Muscle layer of duodenum (tissue), 2 donors: ENCODE measurements around the gene ACTMAP.
"Not testable (repeated sequence)": the region's sequence is repeated elsewhere in the genome, so short reads cannot be mapped to it uniquely, and the experiment has no call there.

Source experiments
- H3K27ac ChIP-seq: one replicate; pipeline ENCODE4 v1.7.0; 2013; ENCODE audit warnings: mild to moderate bottlenecking, low read length
- H3K27me3 ChIP-seq: one replicate; pipeline ENCODE4 v1.7.0; 2013; ENCODE audit warnings: low read depth, mild to moderate bottlenecking, control low read depth, low read length
- H3K36me3 ChIP-seq, 2 donors: one replicate each; pipeline ENCODE4 v1.7.0; 2013; ENCODE audit warnings: low read length in 2 of 2, control low read depth in 1 of 2, mild to moderate bottlenecking in 1 of 2; ENCODE audit not compliant: insufficient read depth in 2 of 2, control insufficient read depth in 1 of 2
- H3K4me1 ChIP-seq, 2 donors: one replicate each; pipeline ENCODE4 v1.7.0; 2013; ENCODE audit warnings: low read length in 2 of 2, mild to moderate bottlenecking in 2 of 2, control low read depth in 1 of 2, moderate library complexity in 1 of 2; ENCODE audit not compliant: insufficient read depth in 2 of 2, control insufficient read depth in 1 of 2
- H3K4me3 ChIP-seq, 2 donors: one replicate each; pipeline ENCODE4 v1.7.0; 2013; ENCODE audit warnings: low read length in 2 of 2, low read depth in 1 of 2, mild to moderate bottlenecking in 1 of 2
- H3K9me3 ChIP-seq, 2 donors: one replicate each; pipeline ENCODE4 v1.7.0; 2013; ENCODE audit warnings: low read length in 2 of 2, control low read depth in 1 of 2, mild to moderate bottlenecking in 1 of 2; ENCODE audit not compliant: control insufficient read depth in 1 of 2
- donor health status: healthy.

ACTMAP gene

DNA sequence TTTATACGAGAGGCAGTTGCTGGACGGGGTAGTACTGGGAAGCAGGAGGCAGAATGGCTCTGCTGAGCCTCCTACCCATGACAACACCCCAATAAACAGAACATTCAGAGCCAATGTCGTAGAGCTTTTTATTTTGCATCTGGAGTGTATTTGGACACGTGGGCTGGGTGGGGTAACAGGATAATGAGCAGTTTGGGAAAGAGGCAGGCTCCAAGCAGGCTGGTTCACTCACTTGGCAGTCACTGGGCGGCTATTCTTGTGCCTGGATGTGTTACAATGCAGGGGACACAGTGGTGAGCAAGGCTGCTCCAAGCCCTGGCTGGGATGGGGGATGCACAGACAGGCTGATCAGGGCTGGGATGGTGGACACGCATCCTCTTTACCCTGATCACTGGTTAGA is 9.5 kb downstream of the ACTMAP start:
- peaks cover 0 to 9% of the 10 kb centered on the region in 2 donors for H3K4me1 ChIP-seq
- no peaks in the 10 kb centered on the region for H3K9me3 ChIP-seq
- no peak overlapping the region for H3K4me3 ChIP-seq
- no peaks in the 10 kb centered on the region for H3K27me3 ChIP-seq
- peaks cover 20 to 29% of the 10 kb centered on the region in 2 donors for H3K36me3 ChIP-seq
- H3K27ac ChIP-seq: no peak overlapping the region

DNA sequence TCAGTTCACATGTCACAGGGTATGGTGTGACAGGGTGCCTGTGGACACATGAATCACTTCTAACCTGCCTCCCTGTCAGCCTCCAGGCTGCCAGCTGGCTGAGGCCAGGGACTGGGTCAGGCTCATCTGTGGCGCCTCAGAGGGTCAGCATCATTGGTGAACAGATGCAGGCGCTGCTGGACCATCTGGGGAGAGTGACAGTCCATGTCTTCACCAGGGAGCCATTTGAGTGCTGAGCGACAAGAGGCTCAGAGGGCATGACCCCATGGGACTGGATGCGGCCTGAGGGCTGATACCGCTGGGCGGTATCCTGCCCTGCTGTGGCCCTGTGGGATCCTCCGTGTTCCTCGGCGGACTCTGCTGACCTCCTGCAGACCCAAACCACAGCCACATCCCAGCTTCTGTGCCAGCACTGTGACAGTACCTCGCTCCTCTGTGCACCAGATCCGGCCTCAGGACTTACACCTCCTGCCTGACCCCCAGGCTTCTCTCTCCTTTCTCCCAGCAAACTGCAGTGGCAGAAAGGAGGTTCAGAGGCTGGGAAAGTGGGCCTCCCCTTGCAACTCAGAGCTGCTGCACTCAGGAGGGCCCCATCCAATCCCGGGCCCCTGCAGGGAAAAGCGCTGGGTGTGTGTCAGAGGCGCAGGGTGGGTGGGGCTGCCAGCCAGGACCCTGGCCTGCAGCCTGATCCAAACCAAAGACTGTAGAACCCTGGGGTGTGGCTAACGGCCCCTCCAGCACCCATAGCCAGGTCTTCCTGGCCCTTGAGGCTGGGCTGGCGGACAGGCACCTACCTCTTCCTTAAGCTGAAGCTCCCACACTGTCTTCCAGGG is 10.2 kb downstream of the ACTMAP start:
- Histone ChIP-seq H3K27me3 (no peaks in the 10 kb centered on the region), H3K9me3 (no peaks in the 10 kb centered on the region), H3K4me1 (peaks cover 0 to 4% of the 10 kb centered on the region in 2 donors), H3K36me3 (peaks cover 27 to 35% of the 10 kb centered on the region in 2 donors), H3K27ac (no peak overlapping the region), H3K4me3 (no peak overlapping the region)

DNA sequence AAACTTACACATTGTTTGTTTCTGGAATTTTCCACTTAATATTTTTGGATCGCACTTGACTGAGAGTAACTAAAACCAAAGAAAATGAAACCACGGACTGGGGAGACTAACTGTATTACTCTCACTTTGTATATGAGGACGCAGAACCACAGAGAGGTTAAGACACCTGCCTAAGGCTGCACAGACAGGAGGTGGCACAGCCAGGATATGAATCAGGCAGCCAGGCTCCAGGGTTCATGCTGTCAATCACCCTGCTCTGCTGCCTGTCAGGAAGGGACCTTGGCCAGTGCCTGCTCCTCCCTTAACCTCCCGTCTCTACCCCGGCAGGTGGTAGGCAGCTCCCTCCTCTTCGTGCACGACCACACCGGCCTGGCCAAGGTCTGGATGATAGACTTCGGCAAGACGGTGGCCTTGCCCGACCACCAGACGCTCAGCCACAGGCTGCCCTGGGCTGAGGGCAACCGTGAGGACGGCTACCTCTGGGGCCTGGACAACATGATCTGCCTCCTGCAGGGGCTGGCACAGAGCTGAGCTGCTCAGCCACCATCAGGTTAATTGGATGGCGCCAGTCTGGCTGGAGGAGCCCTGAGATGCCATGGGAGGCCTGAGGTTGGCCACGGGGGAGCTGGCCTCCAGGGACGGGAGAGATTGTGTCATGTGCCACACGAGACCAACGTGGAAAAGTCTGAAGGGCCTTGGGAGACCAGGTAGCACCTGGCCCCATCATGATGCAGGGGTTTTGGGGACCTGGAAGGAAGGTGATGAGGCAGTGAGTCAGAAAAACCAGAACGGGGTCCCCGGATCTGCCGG is 11.0 kb downstream of the ACTMAP start:
- H3K27ac ChIP-seq: no peak overlapping the region
- peaks cover 0 to 4% of the 10 kb centered on the region in 2 donors for H3K4me1 ChIP-seq
- no peaks in the 10 kb centered on the region for H3K9me3 ChIP-seq
- no peak overlapping the region for H3K4me3 ChIP-seq
- H3K36me3 ChIP-seq: peaks cover 30 to 44% of the 10 kb centered on the region in 2 donors
- H3K27me3 ChIP-seq: no peaks in the 10 kb centered on the region

DNA sequence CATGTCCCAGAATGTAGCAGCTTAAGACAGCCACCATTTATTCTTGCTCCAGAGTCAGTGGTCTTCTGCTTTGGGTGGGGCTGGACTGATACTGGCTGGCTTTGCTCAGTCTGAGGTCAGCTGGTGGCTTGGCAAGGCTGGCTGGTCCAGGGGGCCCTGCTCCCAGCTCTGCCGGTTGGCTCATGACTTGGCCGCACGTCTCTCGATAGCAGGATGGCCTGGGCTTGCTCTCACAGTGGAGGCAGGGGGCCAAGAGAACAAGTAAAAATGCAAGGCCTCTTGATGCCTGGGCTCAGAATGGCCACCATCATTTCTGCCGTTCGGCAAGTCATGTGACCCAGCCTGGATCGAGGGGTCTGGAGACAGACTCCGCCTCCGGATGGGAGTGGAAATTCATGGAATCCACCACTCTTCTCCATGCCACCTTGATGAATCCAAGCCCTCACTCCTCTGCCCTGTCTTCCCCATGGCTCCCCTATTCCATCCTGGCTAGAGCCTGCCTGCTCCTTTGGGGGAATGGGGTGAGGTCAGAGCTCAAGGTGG is 13.1 kb downstream of the ACTMAP start:
- no peak overlapping the region for H3K27ac ChIP-seq
- peaks cover 44 to 64% of the 10 kb centered on the region in 2 donors for H3K36me3 ChIP-seq
- H3K27me3 ChIP-seq: no peaks in the 10 kb centered on the region
- H3K4me3 ChIP-seq: no peak overlapping the region
- H3K9me3 ChIP-seq: no peaks in the 10 kb centered on the region
- peaks cover 0 to 4% of the 10 kb centered on the region in 2 donors for H3K4me1 ChIP-seq

DNA sequence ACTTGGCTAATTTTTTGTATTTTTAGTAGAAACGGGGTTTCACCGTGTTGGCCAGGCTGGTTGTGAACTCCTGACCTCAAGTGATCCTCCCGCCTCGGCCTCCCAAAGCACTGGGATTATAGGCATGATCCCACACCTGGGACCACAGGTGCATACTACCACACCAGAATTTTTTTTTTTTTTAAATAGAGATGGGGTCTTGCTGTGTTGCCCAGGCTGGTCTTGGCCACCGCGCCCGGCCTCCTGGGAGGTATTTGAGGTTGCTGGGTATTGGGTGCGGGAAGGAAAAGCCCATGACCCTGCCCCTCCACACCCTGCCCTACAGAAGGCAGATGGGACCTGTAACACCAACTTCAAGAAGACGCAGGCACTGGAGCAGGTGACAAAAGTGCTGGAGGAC is 13.6 kb downstream of the ACTMAP start:
- H3K27me3 ChIP-seq: no peaks in the 10 kb centered on the region
- no peak overlapping the region for H3K4me3 ChIP-seq
- peaks cover 44 to 67% of the 10 kb centered on the region in 2 donors for H3K36me3 ChIP-seq
- H3K27ac ChIP-seq: no peak overlapping the region
- no peaks in the 10 kb centered on the region for H3K9me3 ChIP-seq
- peaks cover 0 to 4% of the 10 kb centered on the region in 2 donors for H3K4me1 ChIP-seq

DNA sequence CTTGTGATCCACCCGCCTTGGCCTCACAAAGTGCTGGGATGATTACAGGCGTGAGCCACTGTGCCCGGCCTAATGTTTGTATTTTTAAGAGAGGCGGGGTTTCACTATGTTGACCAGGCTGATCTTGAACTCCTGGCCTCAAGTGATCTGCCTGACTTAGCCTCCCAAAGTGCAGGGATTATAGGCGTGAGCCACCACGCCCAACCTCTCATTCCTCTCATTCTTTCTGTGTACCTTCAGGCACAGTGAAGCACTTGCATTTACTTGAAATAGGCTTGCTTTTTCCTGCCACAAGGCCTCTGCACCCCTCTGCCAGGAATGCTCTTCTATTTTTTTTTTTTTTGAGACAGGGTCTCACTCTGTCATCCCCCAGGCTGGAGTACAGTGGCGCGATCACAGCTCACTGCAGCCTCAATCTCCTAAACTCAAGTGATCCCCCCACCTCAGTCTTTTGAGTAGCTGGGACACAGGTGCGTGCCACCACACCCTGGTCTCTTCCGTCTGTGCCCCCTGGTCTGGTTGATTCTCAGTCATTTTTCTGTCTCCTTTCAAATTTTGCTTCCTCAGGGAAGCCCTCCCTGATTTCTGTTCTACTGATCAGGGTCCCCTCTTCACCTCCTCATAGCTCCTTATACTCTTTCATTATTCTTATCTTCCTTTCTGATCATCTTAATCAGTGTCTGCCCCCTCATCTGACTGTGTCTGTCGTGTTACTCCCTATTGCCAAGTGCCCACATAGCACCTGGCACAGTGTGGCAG is 15.1 kb downstream of the ACTMAP start:
- H3K9me3 ChIP-seq: no peaks in the 10 kb centered on the region
- H3K4me3 ChIP-seq: no peak overlapping the region
- no peaks in the 10 kb centered on the region for H3K4me1 ChIP-seq
- no peak overlapping the region for H3K27ac ChIP-seq
- H3K27me3 ChIP-seq: no peaks in the 10 kb centered on the region
- H3K36me3 ChIP-seq: peaks cover 54 to 82% of the 10 kb centered on the region in 2 donors

DNA sequence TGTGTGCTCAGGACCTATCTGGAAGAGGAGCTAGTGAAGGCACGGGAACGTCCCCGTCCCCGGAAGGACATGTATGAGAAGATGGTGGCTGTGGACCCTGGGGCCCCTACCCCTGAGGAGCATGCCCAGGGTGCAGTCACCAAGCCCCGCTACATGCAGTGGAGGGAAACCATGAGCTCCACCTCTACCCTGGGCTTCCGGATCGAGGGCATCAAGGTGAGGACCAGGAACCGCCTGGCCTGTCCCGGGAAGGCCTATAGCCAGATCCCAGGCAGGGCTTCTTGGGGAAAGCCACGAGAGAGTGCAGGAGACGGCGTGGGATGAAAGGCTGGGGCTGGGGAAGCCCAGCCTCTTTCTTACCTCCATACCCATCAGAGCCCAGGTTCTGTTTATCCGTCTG is 17.1 kb downstream of the ACTMAP start:
- Histone ChIP-seq H3K9me3 (no peaks in the 10 kb centered on the region), H3K27me3 (no peaks in the 10 kb centered on the region), H3K27ac (no peak overlapping the region), H3K4me3 (no peak overlapping the region), H3K36me3 (peaks cover 50 to 89% of the 10 kb centered on the region in 2 donors), H3K4me1 (no peaks in the 10 kb centered on the region)

DNA sequence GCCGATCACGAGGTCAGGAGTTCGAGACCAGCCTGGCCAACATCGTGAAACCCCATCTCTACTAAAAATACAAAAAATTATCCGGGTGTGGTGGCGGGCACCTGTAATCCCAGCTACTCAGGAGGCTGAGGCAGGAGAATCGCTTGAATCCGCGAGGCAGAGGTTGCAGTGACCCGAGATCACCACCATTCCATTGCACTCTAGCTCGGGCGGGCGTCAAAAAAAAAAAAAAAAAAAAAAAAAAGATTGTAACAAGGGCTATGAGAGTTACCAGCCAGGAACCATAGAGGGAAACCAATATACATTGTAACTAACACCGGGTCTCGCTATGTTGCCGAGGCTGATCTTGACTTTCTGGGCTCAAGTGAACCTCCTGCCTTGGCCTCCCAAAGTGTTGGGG is 18.0 kb downstream of the ACTMAP start:
- H3K4me1 ChIP-seq, H3K4me3 ChIP-seq, H3K27ac ChIP-seq, H3K27me3 ChIP-seq, H3K9me3 ChIP-seq: not testable (repeated sequence)
- peaks cover 52 to 92% of the 10 kb centered on the region in 2 donors for H3K36me3 ChIP-seq

DNA sequence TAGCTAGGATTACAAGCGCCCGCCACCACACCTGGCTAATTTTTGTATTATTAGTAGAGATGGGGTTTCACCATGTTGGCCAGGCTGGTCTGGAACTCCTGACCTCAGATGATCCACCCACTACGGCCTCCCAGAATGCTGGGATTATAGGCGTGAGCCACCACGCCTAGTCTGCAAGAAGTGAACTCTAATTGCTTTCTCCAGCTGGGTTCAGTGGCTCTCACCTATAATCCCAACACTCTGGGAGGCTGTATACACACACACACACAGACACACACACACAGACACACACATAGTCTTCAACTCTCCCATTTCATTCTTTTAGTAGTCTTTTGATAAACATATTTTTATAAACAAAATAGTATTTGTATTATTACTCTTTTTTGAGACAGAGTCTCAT is 20.2 kb downstream of the ACTMAP start:
- not testable (repeated sequence) for H3K4me3 ChIP-seq, H3K9me3 ChIP-seq, H3K27me3 ChIP-seq, H3K27ac ChIP-seq, H3K4me1 ChIP-seq
- H3K36me3 ChIP-seq: peaks cover 52 to 88% of the 10 kb centered on the region in 2 donors

DNA sequence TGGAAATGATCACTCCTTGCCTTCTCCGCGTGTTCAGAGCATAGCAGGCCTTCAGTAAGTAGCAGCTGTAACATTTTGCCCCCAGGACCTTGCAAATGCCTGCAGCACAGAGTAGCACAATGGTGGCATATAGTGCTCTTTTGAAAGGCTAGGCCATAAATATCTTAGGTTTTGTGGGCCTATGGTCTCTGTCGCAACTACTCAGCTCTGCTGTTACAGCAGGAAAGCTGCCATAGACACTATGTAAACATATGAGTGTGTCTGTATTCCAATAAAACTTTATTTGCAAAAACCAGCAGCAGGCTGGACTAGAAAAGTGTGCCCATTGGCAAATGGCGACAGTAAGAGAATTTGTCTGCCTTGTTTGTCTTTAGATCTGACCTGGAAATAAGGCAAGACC is 24.0 kb downstream of the ACTMAP start:
- H3K9me3 ChIP-seq: no peaks in the 10 kb centered on the region
- H3K27me3 ChIP-seq: no peaks in the 10 kb centered on the region
- H3K36me3 ChIP-seq: peaks cover 49 to 69% of the 10 kb centered on the region in 2 donors
- peaks cover 0 to 8% of the 10 kb centered on the region in 2 donors for H3K4me1 ChIP-seq
- no peak overlapping the region for H3K27ac ChIP-seq
- no peak overlapping the region for H3K4me3 ChIP-seq

DNA sequence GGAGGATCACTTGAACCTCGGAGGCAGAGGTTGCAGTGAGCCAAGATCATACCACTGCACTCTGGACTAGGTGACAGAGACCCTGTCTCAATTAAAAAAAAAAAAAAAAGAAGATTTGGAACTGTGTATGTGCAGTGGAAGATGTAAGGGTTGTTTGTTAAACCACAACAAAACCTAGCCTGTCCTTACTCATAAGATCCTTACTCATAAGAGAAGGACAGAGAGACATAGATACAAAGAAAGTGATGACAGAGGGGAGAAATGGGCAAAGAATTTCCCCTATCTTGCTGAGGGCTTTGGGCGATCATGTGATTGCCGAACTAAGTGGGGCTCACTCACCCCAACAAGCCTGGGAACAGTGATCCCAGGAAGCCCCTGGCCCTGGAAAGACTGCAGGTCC is 25.4 kb downstream of the ACTMAP start:
- H3K4me3 ChIP-seq: no peak overlapping the region
- no peaks in the 10 kb centered on the region for H3K27me3 ChIP-seq
- H3K4me1 ChIP-seq: peaks cover 1 to 15% of the 10 kb centered on the region in 2 donors
- peaks cover 36 to 54% of the 10 kb centered on the region in 2 donors for H3K36me3 ChIP-seq
- H3K27ac ChIP-seq: no peak overlapping the region
- H3K9me3 ChIP-seq: no peaks in the 10 kb centered on the region
